ENCODE measurements around the gene GBX1.

GBX1 gene

GRCh38 chr7:151201751-151202150 lies 34.3 kb upstream of the GBX1 start:
- no peak overlapping the region for H3K27ac ChIP-seq
- no peak for TF ChIP-seq CTCF (conservative IDR thresholded peaks at IDR 0.05)

GRCh38 chr7:151201344-151201743 lies 33.9 kb upstream of the GBX1 start:
- no peak for TF ChIP-seq CTCF (conservative IDR thresholded peaks at IDR 0.05)
- H3K27ac ChIP-seq: no peak overlapping the region

GRCh38 chr7:151198945-151199848 lies 31.7 kb upstream of the GBX1 start:
- H3K27ac ChIP-seq: no peak overlapping the region
- no peak for TF ChIP-seq CTCF (conservative IDR thresholded peaks at IDR 0.05)

GRCh38 chr7:151197932-151198331 lies 30.4 kb upstream of the GBX1 start:
- no peak for TF ChIP-seq CTCF (conservative IDR thresholded peaks at IDR 0.05)
- no peak overlapping the region for H3K27ac ChIP-seq

GRCh38 chr7:151195616-151196450 lies 28.3 kb upstream of the GBX1 start:
- no peak for TF ChIP-seq CTCF (conservative IDR thresholded peaks at IDR 0.05)
- H3K27ac ChIP-seq: no peak overlapping the region

- TF ChIP-seq CTCF (conservative IDR thresholded peaks at IDR 0.05): no peak
- no peak overlapping the region for H3K27ac ChIP-seq
Observed at GRCh38 chr7:151194188-151194587, 26.7 kb upstream of the GBX1 start.
